Upper lobe of left lung (tissue), 4 donors: Measurements from ENCODE around the gene RSRP1.
"Not testable (repeated sequence)": the region's sequence is repeated elsewhere in the genome, so short reads cannot be mapped to it uniquely, and the experiment has no call there.

ENCODE experiments used
- CTCF ChIP-seq, 6 experiments: fragments of 450-650 bp in 4 of 6; fragments of 200-600 bp in 2 of 6; sonication (generic) in 2 of 6; IDR thresholded peaks; one replicate each; pipeline ENCODE4 v1.5.1; 2016 to 2019; ENCODE audit warnings: antibody characterized with exemption in 6 of 6
- POLR2A ChIP-seq, 4 donors: fragments of 450-650 bp; IDR thresholded peaks; one replicate each; pipeline ENCODE4 v1.5.1; 2016 to 2017; ENCODE audit warnings: antibody characterized with exemption in 4 of 4, mild to moderate bottlenecking in 2 of 4

GRCh38 chr1:25290043-25290442, 42.8 kb upstream of the RSRP1 start:
- not testable (repeated sequence) for TF ChIP-seq CTCF, POLR2A (IDR thresholded peaks at IDR 0.05)
